GM19239 (cell line): ENCODE results near the gene SORCS1.

Source experiments
- DNase-seq: peaks from one replicate; pipeline ENCODE4 v3.0.0; 2011; ENCODE audit warnings: low spot score; ENCODE audit not compliant: insufficient read length
- FAIRE-seq: peaks from 2 replicates; lab custom pipeline; 2011; peaks lifted over from hg19 to GRCh38; lab: Jason Lieb, UNC

Gene SORCS1

GRCh38 chr10:106836933-106837663, 327.4 kb downstream of the SORCS1 start:
- FAIRE-seq (peak; percentile 93), DNase-seq (peak; percentile 13)

GRCh38 chr10:106832846-106833245, 331.7 kb downstream of the SORCS1 start:
- FAIRE-seq (no peak), DNase-seq (no peak)

- DNase-seq = no peak
- FAIRE-seq = no peak
Observed at GRCh38 chr10:106830471-106830870, 334.0 kb downstream of the SORCS1 start.

DNA sequence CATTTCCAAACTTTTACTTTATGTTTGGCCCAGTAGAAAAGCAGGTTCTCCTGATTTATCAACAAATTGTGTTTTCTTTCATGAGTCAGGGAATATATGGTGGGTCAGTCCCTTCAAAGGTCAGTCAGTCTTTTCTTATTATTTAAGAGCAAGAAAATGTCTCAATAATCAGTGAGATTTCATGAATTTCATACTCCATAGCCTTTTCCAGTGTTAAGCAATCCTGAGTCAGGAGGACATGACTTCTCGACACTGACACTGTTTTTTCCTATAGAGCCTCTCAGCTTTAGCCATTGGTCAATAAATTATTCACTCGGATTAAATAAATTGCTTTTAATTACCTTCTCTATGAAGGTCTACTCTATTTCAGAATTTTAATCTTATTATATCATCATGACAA, 334.5 kb downstream of the SORCS1 start:
- no peak for FAIRE-seq
- DNase-seq = no peak

- FAIRE-seq (no peak), DNase-seq (no peak)
Observed at GRCh38 chr10:106826716-106827115, 337.8 kb downstream of the SORCS1 start.

GRCh38 chr10:106825576-106826364, 338.7 kb downstream of the SORCS1 start:
- DNase-seq = no peak
- no peak for FAIRE-seq

- FAIRE-seq (no peak), DNase-seq (no peak)
Observed at GRCh38 chr10:106820579-106820978, 343.9 kb downstream of the SORCS1 start.

DNA sequence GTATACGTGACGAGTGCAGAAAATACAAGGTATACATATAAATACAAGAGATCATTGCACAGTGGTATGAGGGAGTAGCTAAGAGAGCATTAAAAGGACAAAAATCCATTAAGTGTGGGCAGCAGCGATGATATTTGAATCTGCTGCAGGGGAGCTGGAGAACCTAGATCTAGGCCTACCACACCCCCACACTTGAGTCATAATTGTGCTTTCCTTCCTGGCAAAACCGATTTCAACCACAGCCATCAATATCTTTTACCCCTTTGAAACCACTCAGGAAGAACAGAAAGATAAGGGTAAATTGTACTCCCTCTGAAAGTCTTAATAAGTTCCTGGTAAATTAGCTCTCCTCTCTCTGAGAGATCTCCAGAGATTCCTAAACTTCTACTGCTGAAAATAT, 345.0 kb downstream of the SORCS1 start:
- DNase-seq (no peak), FAIRE-seq (no peak)

DNA sequence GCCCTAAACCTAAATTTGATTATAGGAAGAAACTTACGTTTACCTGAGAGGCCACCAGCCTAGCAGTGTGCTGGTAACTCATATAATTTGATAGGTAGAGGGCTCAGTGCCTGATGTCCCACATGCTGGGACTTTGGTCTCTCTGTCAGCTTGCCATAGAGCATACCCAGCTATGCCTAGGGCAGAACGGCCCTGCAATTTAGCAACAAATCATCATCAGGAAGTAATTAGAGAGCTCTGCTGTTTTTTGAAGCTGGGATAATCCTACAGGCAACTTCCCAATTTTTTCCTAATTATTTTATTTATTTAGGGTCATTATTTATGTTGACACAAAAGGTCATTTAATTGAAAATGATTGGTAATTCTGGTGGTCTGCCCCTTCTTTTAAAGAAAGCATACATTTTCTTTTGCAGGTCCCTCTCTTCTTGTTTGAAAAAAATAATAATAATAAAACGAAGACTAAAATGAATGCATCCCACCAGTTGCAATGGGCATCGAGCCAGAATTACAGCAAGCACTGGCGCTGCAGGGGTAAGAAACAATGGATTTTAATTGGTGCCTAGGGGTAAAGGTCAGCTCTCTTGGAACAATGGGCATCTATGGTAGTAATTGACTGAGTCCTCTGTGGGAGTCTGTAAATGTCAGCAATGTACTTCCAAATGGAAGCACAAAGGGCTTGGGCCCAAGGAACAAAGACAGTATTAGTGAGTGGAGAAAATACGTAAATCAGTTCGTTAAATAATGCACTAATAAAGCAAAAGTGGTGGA, 348.0 kb downstream of the SORCS1 start:
- DNase-seq (no peak), FAIRE-seq (no peak)

- DNase-seq (no peak), FAIRE-seq (peak; percentile 66)
Observed at GRCh38 chr10:106815427-106816043, 349.0 kb downstream of the SORCS1 start.

DNA sequence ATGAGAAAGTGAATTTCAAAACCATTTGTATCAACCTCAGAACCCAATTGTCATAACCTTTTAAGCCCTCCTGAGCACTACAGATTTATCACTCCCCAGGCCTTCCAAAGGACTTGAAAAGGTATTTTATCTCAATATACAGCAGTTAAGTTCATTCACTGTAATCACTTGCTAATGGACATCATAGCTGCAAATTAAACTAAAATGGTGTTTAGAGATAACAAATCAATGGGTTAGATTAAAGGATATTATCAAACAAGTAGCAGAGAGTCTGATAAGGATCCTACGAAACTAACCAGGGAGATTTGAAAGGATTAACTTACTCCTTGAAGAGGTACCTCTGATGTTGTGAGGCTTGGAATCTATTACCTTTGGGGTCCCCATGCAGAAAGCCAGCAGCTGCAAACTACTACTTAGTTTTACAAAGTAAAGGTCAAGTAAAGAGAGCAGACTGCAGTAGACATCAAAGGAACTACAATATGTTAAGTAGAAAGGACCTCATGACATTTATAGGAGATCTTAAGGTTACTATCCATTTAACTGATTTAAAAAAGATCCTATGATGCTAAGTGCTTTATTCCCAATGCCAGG, 359.4 kb downstream of the SORCS1 start:
- FAIRE-seq = peak; percentile 56

GRCh38 chr10:106802949-106803348, 361.6 kb downstream of the SORCS1 start:
- DNase-seq = no peak

More for the DNA sequence above, 359.4 kb downstream of the SORCS1 start:
- DNase-seq = no peak

GRCh38 chr10:106799776-106800175, 364.7 kb downstream of the SORCS1 start:
- no peak for DNase-seq

More at GRCh38 chr10:106802949-106803348, 361.6 kb downstream of the SORCS1 start:
- no peak for FAIRE-seq

DNA sequence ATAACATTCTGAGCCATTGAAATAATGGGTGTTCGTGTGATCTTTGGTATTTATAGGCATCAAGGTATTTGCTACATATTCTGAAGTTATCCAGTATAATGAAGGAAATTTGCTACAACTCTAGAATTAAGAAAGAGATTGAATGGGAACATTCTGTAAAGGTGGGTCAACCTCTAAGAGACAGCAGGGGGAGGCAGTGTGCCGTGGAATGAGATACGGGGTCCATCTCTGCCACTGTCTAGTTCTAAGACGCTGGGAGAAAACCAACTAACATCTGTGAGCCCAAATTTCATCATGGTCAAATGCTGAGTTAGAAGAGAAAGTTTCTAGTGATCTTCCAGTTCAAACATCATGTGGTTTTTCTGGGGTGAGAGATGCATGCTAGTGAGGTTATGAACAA, 368.9 kb downstream of the SORCS1 start:
- DNase-seq (peak; percentile 38), FAIRE-seq (peak; percentile 94)

More at GRCh38 chr10:106799776-106800175, 364.7 kb downstream of the SORCS1 start:
- FAIRE-seq = no peak

- FAIRE-seq = no peak
- DNase-seq = no peak
Observed at GRCh38 chr10:106793617-106794016, 370.9 kb downstream of the SORCS1 start.

DNA sequence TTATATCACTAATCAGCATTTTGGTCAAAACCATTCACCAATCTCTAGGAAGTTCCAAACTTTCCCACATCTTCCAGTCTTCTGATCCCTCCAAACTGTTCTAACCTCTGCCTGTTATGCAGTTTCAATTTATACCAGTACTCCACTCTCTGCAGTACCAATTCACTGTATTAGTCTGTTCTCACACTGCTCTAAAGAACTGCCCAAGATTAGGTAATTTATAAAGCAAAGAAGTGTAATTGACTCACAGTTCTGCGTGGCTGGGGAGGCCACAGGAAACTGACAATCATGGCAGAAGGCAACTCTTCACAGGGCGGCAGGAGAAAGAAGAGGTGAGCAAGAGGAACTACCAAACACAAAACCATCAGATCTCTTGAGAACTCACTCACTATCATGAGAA, 374.9 kb downstream of the SORCS1 start:
- FAIRE-seq = no peak
- DNase-seq = no peak

DNA sequence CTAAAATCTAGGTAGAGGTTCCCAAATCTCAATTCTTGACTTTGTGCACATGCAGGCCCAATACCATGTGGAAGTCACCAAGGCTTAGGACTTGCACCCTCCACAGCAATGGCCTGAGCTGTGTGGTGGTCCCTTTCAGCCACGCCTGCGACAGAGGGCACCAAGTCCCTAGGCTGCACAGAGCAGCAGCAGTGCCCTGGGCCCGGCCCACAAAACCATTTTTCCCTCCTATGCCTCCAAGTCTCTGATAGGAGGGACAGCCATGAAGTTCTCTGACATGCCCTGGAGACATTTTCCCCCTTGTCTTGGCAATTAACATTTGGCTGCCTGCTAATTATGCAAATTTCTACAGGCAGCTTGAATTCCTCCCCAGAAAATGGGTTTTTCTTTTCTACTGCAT, 375.5 kb downstream of the SORCS1 start:
- FAIRE-seq (no peak), DNase-seq (no peak)

DNA sequence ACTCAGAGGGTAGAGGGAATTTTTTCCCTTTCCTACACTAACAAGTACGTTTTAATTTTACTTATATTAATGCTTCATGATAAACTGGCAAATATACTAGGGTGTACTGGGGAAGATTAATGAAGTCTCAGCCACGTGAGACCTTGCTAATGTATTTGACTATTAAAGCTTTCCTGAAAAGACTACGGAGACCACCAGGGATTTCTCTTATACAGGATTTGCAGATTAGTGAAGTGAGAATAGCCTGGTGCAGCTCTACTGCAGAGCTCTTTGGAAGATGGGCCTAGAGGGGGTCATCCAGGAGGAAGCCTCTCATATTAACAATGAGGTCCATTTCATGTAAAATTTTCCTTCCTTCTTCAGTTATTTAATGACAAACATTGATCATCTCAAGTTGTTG, 379.0 kb downstream of the SORCS1 start:
- no peak for FAIRE-seq
- no peak for DNase-seq

DNA sequence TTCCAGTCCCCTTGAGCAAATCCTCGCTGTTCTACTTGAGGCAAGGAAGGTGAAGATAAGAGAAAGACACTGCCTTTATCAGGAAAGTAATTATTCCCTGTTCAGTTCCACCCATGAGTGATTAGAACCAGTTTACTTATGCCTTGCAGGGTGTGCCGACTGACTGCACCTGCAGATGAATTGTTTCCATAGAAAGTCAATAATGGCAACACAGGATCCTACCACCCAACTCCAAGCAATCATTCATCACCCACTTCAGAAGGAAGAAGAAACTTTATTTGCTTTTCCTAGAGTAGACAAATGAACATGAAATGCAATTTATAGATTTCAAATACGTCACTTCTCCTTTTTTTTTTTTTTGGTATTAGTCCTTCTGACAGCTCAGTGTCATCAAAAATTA, 383.9 kb downstream of the SORCS1 start:
- FAIRE-seq = no peak

DNA sequence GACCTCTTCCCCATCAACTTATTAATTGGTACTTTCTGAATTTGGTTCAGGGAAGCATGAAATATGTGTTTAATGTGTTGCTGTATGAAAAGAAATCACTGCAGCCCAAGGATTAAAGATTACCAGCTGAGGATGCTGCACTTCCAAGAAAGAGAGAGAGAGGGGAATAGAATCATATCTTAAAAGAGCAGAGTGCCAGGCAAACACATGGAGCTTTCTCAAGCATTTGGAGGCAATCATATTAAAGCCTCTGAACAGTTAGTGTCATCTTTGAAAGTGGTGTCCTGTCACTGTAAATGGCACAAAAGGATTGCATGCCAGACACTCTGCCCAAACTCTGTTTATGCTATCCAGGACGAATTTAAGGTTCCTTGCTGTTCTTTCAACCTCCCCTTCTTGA, 386.7 kb downstream of the SORCS1 start:
- FAIRE-seq (no peak), DNase-seq (no peak)

More for the DNA sequence above, 383.9 kb downstream of the SORCS1 start:
- no peak for DNase-seq
